ENCODE data around the gene NKTR. TPM values are rescaled to one million over a fixed set of nuclear protein-coding genes. Genes with fewer than 3 reads are reported as not detected.

NKTR gene
- total and polyA plus RNA-seq, 2 of the 13 experiments (the other 11 are each of a cell fraction or from before 2014, with no cell fraction given): 41.3 to 59.6 TPM

- intact Hi-C loops (cut with micrococcal nuclease; ENCODE audit: unreplicated experiment): no loop called here
- no peaks in the 10 kb centered on the region for H4K20me1 ChIP-seq (ENCODE audit: insufficient read depth, low read length)
- H3K79me2 ChIP-seq (ENCODE audit: insufficient read depth, low read length): no peaks in the 10 kb centered on the region
- H3K4me2 ChIP-seq (ENCODE audit: low read depth, low read length): no peak overlapping the region
- H2AFZ ChIP-seq (ENCODE audit: low read length): no peak overlapping the region
- DNase-seq (ENCODE audit: low spot score) (no peak), ATAC-seq (no peak), FAIRE-seq (no peak)
- no peaks in the 10 kb centered on the region for H3K4me1 ChIP-seq (ENCODE audit: insufficient read depth, low read length)
- ChIA-PET POLR2A (no interaction called here), CTCF (ENCODE audit: low intra/inter-chr PET ratio, low total read pairs) (no interaction called here)
- in situ Hi-C loops (cut with HindIII; ENCODE audit: extremely low pct_ligation_motif_present, low pct_unique_long_range_greater_than_20kb): no loop called here
- no TSS peak for BruUV-seq (replicated peaks)
- TF ChIP-seq ZFP1 (CRISPR knock-in tag; IDR thresholded peaks at IDR 0.05) (no peak), SNAPC2 (CRISPR knock-in tag; IDR thresholded peaks at IDR 0.05) (no peak), ZNF24 (IDR thresholded peaks at IDR 0.05) (no peak), ZFP90 (CRISPR knock-in tag; IDR thresholded peaks at IDR 0.05; ENCODE audit: borderline replicate concordance) (no peak), WIZ (CRISPR knock-in tag; IDR thresholded peaks at IDR 0.05) (no peak), PRDM10 (CRISPR knock-in tag; IDR thresholded peaks at IDR 0.05; ENCODE audit: low read depth) (no peak), RBAK (CRISPR knock-in tag; IDR thresholded peaks at IDR 0.05) (no peak), ETS1 (CRISPR knock-in tag; IDR thresholded peaks at IDR 0.05) (no peak), IRF2 (CRISPR knock-in tag; IDR thresholded peaks at IDR 0.05) (no peak), SP4 (CRISPR knock-in tag; IDR thresholded peaks at IDR 0.05) (no peak), HDAC1 (CRISPR knock-in tag; IDR thresholded peaks at IDR 0.05) (no peak), ZNF569 (CRISPR knock-in tag; IDR thresholded peaks at IDR 0.05; ENCODE audit: borderline replicate concordance) (no peak), TCF7L2 (IDR thresholded peaks at IDR 0.05; ENCODE audit: low read depth, low read length) (no peak)
- TF ChIP-seq, protein P1, sequence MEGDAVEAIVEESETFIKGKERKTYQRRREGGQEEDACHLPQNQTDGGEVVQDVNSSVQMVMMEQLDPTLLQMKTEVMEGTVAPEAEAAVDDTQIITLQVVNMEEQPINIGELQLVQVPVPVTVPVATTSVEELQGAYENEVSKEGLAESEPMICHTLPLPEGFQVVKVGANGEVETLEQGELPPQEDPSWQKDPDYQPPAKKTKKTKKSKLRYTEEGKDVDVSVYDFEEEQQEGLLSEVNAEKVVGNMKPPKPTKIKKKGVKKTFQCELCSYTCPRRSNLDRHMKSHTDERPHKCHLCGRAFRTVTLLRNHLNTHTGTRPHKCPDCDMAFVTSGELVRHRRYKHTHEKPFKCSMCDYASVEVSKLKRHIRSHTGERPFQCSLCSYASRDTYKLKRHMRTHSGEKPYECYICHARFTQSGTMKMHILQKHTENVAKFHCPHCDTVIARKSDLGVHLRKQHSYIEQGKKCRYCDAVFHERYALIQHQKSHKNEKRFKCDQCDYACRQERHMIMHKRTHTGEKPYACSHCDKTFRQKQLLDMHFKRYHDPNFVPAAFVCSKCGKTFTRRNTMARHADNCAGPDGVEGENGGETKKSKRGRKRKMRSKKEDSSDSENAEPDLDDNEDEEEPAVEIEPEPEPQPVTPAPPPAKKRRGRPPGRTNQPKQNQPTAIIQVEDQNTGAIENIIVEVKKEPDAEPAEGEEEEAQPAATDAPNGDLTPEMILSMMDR (CRISPR knock-in tag; IDR thresholded peaks at IDR 0.05): no peak
- no peak overlapping the region for H3K27ac ChIP-seq (ENCODE audit: extremely low read length, insufficient read depth, low read length)
- H3K36me3 ChIP-seq (replicated peaks in 1 of 2; ENCODE audit: control insufficient read depth in 1 of 2, insufficient read depth in 2 of 2, low read length in 2 of 2): peaks cover 5 to 42% of the 10 kb centered on the region in 2 experiments
- no peak overlapping the region for H3K4me3 ChIP-seq (replicated peaks in 1 of 3; ENCODE audit: insufficient read depth in 1 of 3, low read depth in 2 of 3, low read length in 3 of 3)
- WGBS (ENCODE audit: low lambda C conversion rate): 92% methylated on average over 2 of the region's 2 CpGs
- H3K9me3 ChIP-seq (ENCODE audit: low read length): no peaks in the 10 kb centered on the region
- H3K27me3 ChIP-seq (ENCODE audit: control insufficient read depth in 1 of 2, insufficient read depth in 2 of 2, low read length in 2 of 2): no peaks in the 10 kb centered on the region
- H3K9ac ChIP-seq (ENCODE audit: insufficient read depth, low read depth, low read length): no peak overlapping the region
Measured at GRCh38 chr3:42569593-42570142, 30.8 kb upstream of the NKTR start.
